IMR-90 (cell line): Measurements from ENCODE around the gene COL28A1. TPM values are rescaled to one million over a fixed set of nuclear protein-coding genes. Genes with fewer than 3 reads are reported as not detected.
A peak's percentile ranks its signal among the peaks of the same experiment; 100 is the strongest.

Source experiments
- ATAC-seq: fragments of 200-7000 bp; cut with Tn5 transposase; 2 replicates; pipeline ENCODE4 v1.9.1; 2020; ENCODE audit warnings: low read depth, mild to moderate bottlenecking, moderate library complexity
- BruUV-seq: library from RNA; stranded (reverse); fragments of 400-500 nt; replicated peaks from 2 replicates; lab custom pipeline; 2021; lab: Mats Ljungman, UMichigan
- CTCF ChIA-PET: fragments of 300-600 bp; formaldehyde crosslinking; extraction: SDS; loops from one replicate; lab custom pipeline; 2021; ENCODE audit warnings: antibody characterized with exemption; lab: Yijun Ruan, JAX
- POLR2A ChIA-PET: fragments of 300-600 bp; sonication (Branson Sonifier 250); formaldehyde crosslinking; loops from one replicate; lab custom pipeline; 2022; ENCODE audit warnings: antibody characterized with exemption; ENCODE audit not compliant: unreplicated experiment; lab: Charles Lee
- DNase-seq: peaks from one replicate; pipeline ENCODE4 v3.0.0; 2013
- H2AFZ ChIP-seq: replicated peaks from 2 replicates; pipeline ENCODE3; 2013; ENCODE audit warnings: low read length, mild to moderate bottlenecking; ENCODE audit not compliant: poor library complexity
- H2AK5ac ChIP-seq: 2 replicates; pipeline ENCODE4 v1.6.1; 2013; ENCODE audit warnings: low read depth, low read length, inconsistent platforms
- H2AK9ac ChIP-seq: replicated peaks from 2 replicates; pipeline ENCODE3; 2013; ENCODE audit warnings: mild to moderate bottlenecking, low read depth, low read length, moderate library complexity; ENCODE audit not compliant: poor library complexity
- H2BK120ac ChIP-seq: 2 replicates; pipeline ENCODE4 v1.6.1; 2013; ENCODE audit warnings: low read depth, low read length, inconsistent platforms
- H2BK15ac ChIP-seq: 3 replicates; pipeline ENCODE4 v1.6.1; 2013; ENCODE audit warnings: low read depth, low read length, inconsistent platforms
- H2BK20ac ChIP-seq: 2 replicates; pipeline ENCODE4 v1.6.1; 2013; ENCODE audit warnings: low read depth, mild to moderate bottlenecking, inconsistent platforms, low read length, moderate library complexity
- H2BK5ac ChIP-seq: 2 replicates; pipeline ENCODE4 v1.6.1; 2013; ENCODE audit warnings: mild to moderate bottlenecking, low read depth, low read length, inconsistent platforms; ENCODE audit not compliant: poor library complexity, severe bottlenecking
- H3K14ac ChIP-seq: replicated peaks from 2 replicates; pipeline ENCODE4 v1.6.1; 2013; ENCODE audit warnings: low read depth, low read length, inconsistent platforms
- H3K18ac ChIP-seq: 2 replicates; pipeline ENCODE4 v1.6.1; 2013; ENCODE audit warnings: low read depth, low read length, control low read depth
- H3K23ac ChIP-seq: 2 replicates; pipeline ENCODE4 v1.6.1; 2013; ENCODE audit warnings: low read depth, low read length, inconsistent platforms
- H3K27ac ChIP-seq: 2 replicates; pipeline ENCODE4 v1.5.1; 2013; ENCODE audit warnings: mild to moderate bottlenecking, control low read depth, low read length; ENCODE audit not compliant: insufficient read depth
- H3K27me3 ChIP-seq: 2 replicates; pipeline ENCODE4 v1.6.1; 2013; ENCODE audit warnings: low read length; ENCODE audit not compliant: control insufficient read depth, insufficient read depth
- H3K36me3 ChIP-seq: 2 replicates; pipeline ENCODE4 v1.6.1; 2013; ENCODE audit warnings: low read length, mixed read lengths; ENCODE audit not compliant: control insufficient read depth, insufficient read depth
- H3K4ac ChIP-seq: 2 replicates; pipeline ENCODE4 v1.6.1; 2013; ENCODE audit warnings: low read depth, low read length, inconsistent platforms
- H3K4me1 ChIP-seq: 2 replicates; pipeline ENCODE4 v1.6.1; 2013; ENCODE audit warnings: low read length, mixed read lengths; ENCODE audit not compliant: control insufficient read depth, insufficient read depth
- H3K4me2 ChIP-seq: 2 replicates; pipeline ENCODE4 v1.6.1; 2013; ENCODE audit warnings: low read depth, mild to moderate bottlenecking, control low read depth, low read length, moderate library complexity
- H3K4me3 ChIP-seq: 2 replicates; pipeline ENCODE4 v1.5.1; 2013; ENCODE audit warnings: low read depth, mild to moderate bottlenecking, control low read depth, low read length, moderate library complexity; ENCODE audit not compliant: insufficient read depth
- H3K56ac ChIP-seq: 2 replicates; pipeline ENCODE4 v1.6.1; 2013; ENCODE audit warnings: low read length, inconsistent platforms; ENCODE audit not compliant: insufficient read depth; ENCODE audit errors: extremely low read depth
- H3K79me1 ChIP-seq, 2 experiments: 2 replicates each; pipeline ENCODE4 v1.6.1; 2013; ENCODE audit warnings: low read length in 2 of 2, inconsistent platforms in 1 of 2, low read depth in 1 of 2
- H3K9ac ChIP-seq: 2 replicates; pipeline ENCODE4 v1.6.1; 2013; ENCODE audit warnings: low read depth, low read length, control low read depth
- H3K9me1 ChIP-seq: 2 replicates; pipeline ENCODE4 v1.6.1; 2013; ENCODE audit warnings: low read length, inconsistent platforms; ENCODE audit not compliant: insufficient read depth
- H3K9me3 ChIP-seq: 2 replicates; pipeline ENCODE4 v1.6.1; 2013; ENCODE audit warnings: low read length; ENCODE audit not compliant: control insufficient read depth, insufficient read depth
- H4K20me1 ChIP-seq: 2 replicates; pipeline ENCODE4 v1.6.1; 2013; ENCODE audit warnings: low read length, inconsistent platforms; ENCODE audit not compliant: insufficient read depth
- H4K5ac ChIP-seq: 2 replicates; pipeline ENCODE4 v1.6.1; 2013; ENCODE audit warnings: mild to moderate bottlenecking, low read depth, low read length, control low read depth
- H4K8ac ChIP-seq, 2 experiments: 2 replicates each; pipeline ENCODE4 v1.6.1; 2013; ENCODE audit warnings: low read depth in 2 of 2, low read length in 2 of 2, control low read depth in 1 of 2, inconsistent platforms in 1 of 2
- H4K91ac ChIP-seq: 2 replicates; pipeline ENCODE4 v1.6.1; 2013; ENCODE audit warnings: low read depth, low read length, inconsistent platforms; ENCODE audit not compliant: insufficient read depth
- CEBPB ChIP-seq: IDR thresholded peaks from 2 replicates; pipeline ENCODE4 v1.6.1; 2012; ENCODE audit warnings: low read depth, low read length, improper control_type of control experiment
- MXI1 ChIP-seq: IDR thresholded peaks from 2 replicates; pipeline ENCODE4 v1.6.1; 2012; ENCODE audit warnings: low read depth, mild to moderate bottlenecking, low read length, moderate library complexity, borderline replicate concordance
- POLR2A ChIP-seq: IDR thresholded peaks from 2 replicates; pipeline ENCODE4 v1.6.1; 2012; ENCODE audit warnings: mild to moderate bottlenecking, low read depth, low read length
- RAD21 ChIP-seq: IDR thresholded peaks from 2 replicates; pipeline ENCODE4 v1.6.1; 2012; ENCODE audit warnings: low read length, improper control_type of control experiment
- USF2 ChIP-seq: fragments of 150-350 bp; IDR thresholded peaks from 2 replicates; pipeline ENCODE4 v1.6.1; 2017; ENCODE audit warnings: mild to moderate bottlenecking, antibody characterized with exemption, low read length, low read depth
- WGBS, 2 experiments: methylation state at CpG; one replicate each; pipeline versions ENCODE4 v1.1.5 to v1.1.7; 2013; ENCODE audit warnings: missing lambda C conversion rate in 2 of 2; ENCODE audit not compliant: insufficient read length in 1 of 2; ENCODE audit errors: extremely low coverage in 2 of 2; 5-methylcytosine and 5-hydroxymethylcytosine counted together
- dilution Hi-C: fragments of 300-500 bp; cut with HindIII; formaldehyde crosslinking; loops from one replicate; pipeline ENCODE4 v1.14.3; 2018; ENCODE audit warnings: low sequenced_read_pairs; ENCODE audit not compliant: unreplicated experiment
- in situ Hi-C: fragments of 300-500 bp; cut with MboI; formaldehyde crosslinking; loops from 3 replicates; pipeline ENCODE4 v1.14.3; 2019; ENCODE audit warnings: low sequenced_read_pairs, inconsistent platforms, mixed read lengths
- intact Hi-C: fragments of 100-400 bp; cut with micrococcal nuclease; formaldehyde crosslinking; loops from 2 replicates; pipeline ENCODE4 v1.10.0; 2022
- polyA plus RNA-seq, 3 experiments: library from polyadenylated mRNA; depleted of rRNA; stranded (reverse); fragments of >200 nt; gene quantifications; 2 replicates each; pipeline ENCODE4 v1.2.3, GENCODE V29; 2012; ENCODE audit warnings: low replicate concordance in 1 of 3
- total RNA-seq: library from RNA; depleted of rRNA; stranded (reverse); fragments of >200 nt; gene quantifications from 2 replicates; pipeline ENCODE4 v1.2.3, GENCODE V29; 2012

Gene COL28A1
- total and polyA plus RNA-seq, 2 of the 4 experiments (the other 2 are of a cell fraction), result under 0.01 to 0.05 TPM

DNA sequence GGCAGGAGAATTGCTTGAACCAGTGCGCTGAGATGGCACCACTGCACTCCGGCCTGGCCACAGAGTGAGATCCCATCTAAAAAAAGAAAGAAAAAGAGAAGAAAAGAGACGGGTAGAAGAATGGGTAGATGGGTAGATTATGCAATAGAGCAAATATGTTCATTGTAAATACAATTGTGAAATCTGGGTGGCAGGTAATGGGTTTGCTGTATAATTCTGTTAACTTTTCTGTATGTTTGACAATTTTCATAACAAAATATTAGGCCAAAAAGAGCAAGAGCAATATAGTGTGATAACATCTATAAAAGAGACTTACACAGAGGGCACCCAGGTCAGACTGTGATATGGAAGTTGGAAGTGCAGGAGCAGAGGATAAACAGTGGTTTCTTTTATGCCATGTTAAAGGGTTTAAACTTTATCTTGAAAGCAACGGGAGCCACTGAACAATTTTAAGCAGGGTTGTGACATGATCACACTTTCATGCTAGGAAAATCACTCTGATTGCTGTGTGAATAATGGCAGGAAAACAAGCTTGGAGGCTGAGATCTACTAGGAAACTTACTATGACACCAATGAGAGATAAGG, 6.7 kb upstream of the COL28A1 start:
- Histone ChIP-seq H3K23ac (no peak overlapping the region), H3K4me3 (no peak overlapping the region), H4K8ac (no peak overlapping the region), H3K9me1 (no peaks in the 10 kb centered on the region), H4K5ac (no peak overlapping the region), H2BK15ac (no peak overlapping the region), H2BK20ac (no peak overlapping the region), H3K9ac (no peak overlapping the region), H3K4ac (no peak overlapping the region), H2BK120ac (no peak overlapping the region), H3K36me3 (no peaks in the 10 kb centered on the region), H2AK9ac (no peak overlapping the region), H3K56ac (no peak overlapping the region), H2AK5ac (no peak overlapping the region), H4K91ac (no peak overlapping the region), H3K9me3 (no peaks in the 10 kb centered on the region), H3K18ac (no peak overlapping the region), H3K27ac (no peak overlapping the region), H4K20me1 (no peaks in the 10 kb centered on the region), H3K79me1 (no peaks in the 10 kb centered on the region), H2BK5ac (no peak overlapping the region), H3K4me1 (no peaks in the 10 kb centered on the region), H2AFZ (no peak overlapping the region), H3K14ac (no peak overlapping the region), H3K4me2 (no peak overlapping the region), H3K27me3 (no peaks in the 10 kb centered on the region)
- BruUV-seq, result no TSS peak
- ChIA-PET POLR2A (no interaction called here), CTCF (interaction anchor here (0.7 to 1.2 kb wide), 3 partner anchors 109 to 118 kb away, joined by 3 to 6 read pairs (median 3); no protein-coding TSS in a partner anchor)
- WGBS, 2 experiments, result 76 to 90% methylated on average over 1 to 3 of the region's 4 CpGs
- DNase-seq (no peak), ATAC-seq (no peak)
- dilution Hi-C loops, result no loop called here
- intact Hi-C loops, result loop anchor here (5.0 kb wide), 1 partner anchor 360 kb away; the partner anchor contains the start of gene C1GALT1
- in situ Hi-C loops, result no loop called here
- TF ChIP-seq POLR2A (no peak), RAD21 (no peak), MXI1 (no peak), CEBPB (peak; percentile 39; the same call in 1 of the 2 replicates), USF2 (no peak)
